Left hindlimb (tissue), 1 donor: ENCODE measurements around the gene MED15.
"Not testable (repeated sequence)": the region's sequence is repeated elsewhere in the genome, so short reads cannot be mapped to it uniquely, and the experiment has no call there.

ENCODE experiments used
- DNase-seq: peaks from one replicate; pipeline ENCODE4 v3.0.0-alpha.2; 2018

Gene MED15

DNA sequence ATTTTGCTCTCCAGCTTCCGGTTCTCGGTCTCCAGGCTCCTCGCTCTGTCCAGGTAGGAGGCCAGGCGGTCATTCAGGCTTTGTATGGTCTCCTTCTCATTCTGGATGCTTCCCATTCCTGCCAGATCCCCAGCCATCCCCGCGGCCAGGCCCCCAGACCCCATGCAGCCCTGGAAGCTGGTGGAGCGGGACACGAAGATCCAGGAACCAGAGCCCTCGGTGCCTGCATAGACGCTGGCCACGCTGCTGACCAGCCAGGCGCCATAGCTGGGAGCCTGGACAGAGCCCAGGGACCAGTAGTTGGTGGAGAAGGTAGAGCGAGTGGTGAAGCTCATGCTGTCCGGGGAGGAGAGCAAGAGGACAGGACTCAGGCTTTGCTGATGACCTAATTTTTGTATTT, 23.6 kb upstream of the MED15 start:
- no peak for DNase-seq

DNA sequence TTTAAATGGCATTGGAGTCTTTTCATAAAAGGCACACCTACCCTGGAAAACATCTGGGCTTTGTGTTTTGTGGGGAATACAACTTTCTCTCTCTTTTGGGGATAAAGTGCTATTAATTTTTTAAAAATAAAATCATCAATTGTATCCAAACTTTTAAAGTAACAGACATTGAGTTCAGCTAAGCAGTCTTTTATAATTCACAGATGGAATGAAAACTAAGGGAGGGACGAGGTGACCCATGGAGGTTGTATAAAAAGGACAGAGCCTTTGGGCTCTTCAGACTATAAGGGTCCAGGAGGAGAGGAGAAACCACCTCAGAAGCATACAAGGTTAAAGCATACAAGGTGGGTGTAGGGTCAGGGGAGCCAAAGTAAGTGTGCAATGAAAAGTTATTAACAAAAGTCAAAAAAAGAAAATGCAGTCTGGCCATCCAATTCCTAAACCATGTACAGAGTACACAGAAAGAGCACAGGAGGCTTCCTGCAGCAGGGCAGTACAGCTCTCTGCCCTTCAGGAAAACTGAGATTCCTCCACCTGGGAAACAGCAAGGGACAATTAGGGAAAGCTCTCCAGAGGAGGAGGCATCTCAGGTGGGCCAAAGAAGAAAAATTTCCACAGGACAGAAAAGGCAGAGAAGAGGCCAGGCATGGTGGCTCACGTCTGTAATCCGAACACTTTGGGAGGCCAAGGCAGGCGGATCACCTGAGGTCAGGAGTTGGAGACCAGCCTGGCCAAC, 22.3 kb upstream of the MED15 start:
- no peak for DNase-seq

DNA sequence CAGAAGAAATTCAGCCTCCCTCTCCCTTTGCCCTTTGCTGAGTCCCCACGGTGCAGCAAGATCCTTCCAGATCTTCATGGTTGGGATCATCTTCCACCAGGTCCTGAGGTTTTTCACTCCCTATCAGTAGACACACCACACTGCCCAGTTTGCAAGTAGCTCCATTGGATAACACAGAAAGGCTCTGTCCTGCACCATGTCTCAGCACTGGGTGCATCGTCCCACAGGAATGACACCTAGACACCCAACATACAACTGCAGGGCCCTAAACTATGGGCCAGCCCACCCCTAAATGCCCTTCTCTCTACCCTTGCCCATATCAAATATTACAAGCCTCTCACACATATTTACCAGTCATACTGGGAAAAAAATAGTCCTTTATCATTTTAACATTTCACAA, 21.2 kb upstream of the MED15 start:
- no peak for DNase-seq

DNA sequence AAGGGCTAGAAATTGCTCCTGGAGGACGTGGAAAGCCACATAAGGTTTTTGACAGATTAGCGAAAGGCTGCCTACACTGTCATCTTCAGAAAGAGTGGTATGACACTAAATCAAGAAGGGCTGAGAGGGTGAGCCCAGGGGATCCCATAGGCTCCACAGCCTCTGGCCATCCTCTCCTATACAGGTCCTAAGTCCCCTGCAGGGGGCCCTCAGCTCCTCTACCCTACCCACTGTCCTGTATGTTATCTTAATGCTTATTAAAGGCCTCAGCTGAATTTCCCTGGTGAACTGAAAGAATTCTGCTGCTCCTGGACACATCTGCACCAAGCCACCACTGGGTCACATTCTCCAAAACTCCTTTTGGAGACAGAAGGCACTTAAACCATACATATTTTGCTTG, 19.7 kb upstream of the MED15 start:
- DNase-seq = no peak

DNA sequence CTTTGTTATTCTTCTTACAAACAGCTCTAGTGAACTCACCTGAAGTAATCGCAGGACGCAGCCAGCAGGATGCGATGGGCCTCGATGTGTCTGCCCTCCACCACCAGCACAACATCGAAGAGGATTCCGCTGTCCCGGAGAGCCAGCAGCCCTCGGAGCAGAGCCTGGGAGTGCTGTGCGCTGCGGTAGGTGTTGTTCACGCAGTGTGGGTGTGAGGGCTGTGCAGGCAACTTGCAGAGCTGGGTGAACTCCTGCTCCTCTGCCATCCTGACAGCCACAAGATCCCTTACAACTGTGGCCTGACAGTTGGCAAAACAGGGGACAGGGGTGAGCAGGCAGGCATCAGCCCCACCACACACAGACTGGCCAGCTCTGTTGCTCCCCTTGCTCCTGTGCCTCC, 18.5 kb upstream of the MED15 start:
- no peak for DNase-seq

DNA sequence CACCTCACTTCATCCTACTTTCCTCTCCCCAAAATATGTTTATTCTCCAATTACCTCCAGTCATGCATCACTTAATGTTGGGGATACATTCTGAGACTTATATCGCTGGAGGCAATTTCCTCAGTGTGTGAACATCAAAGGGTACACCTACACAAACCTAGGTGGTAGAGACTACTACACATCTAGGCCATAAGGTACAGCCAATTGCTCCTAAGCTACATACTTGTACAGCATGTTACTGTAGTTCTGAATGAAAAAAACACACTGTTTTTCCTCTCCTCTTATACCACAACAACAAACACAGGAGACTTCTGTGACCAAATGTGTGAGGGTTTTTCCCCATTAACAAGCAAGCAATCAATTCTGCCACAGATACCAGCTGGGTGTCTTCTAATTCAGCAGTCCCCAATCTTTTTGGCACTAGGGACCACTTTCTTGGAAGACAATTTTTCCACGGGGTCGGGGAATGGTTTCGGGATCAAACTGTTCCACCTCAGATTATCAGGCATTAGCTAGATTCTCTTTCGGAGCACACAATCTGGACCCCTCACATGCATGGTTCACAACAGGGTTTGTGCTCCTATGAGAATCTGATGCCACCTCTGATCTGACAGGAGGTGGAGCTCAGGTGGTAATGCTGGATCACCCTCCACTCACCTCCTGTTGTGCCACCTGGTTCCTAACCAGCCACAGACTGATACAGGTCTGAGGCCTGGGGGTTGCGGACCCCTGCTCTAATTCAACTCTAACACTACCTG, 17.0 kb upstream of the MED15 start:
- no peak for DNase-seq

DNA sequence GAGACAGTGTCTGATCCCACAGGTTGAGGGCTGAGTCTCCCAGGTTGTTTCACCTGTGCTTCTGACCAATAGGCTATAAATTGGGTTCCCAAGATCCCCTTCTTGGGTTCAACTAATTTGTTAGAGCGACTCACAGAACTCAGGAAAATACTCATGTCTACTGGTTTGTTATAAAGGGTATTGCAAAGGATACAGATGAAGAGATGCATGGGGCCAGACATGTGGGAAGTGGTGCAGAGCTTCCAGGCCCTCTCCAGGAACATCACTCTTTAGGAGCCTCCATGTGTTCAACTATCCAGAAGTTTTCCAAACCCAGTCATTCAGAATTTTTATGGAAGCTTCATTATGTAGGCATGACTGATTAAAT, 16.5 kb upstream of the MED15 start:
- no peak for DNase-seq

DNA sequence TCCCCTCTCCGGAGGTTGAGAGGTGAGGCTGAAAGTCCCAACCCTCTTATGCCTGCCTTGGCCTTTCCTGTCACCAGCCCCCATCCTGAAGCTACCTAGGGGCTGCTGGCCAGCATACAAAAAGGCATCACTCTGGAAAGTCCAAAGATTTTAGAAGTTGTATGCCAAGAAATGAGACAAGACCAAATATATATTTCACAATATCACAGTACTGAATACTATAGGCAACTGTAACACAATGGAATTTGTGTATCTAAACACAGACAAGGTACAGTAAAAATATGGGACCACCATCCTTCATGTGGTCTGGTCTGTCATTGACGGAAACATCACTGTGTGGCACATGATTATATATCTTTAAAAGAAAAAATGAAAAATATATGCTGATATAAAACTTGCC, 16.1 kb upstream of the MED15 start:
- no peak for DNase-seq

DNA sequence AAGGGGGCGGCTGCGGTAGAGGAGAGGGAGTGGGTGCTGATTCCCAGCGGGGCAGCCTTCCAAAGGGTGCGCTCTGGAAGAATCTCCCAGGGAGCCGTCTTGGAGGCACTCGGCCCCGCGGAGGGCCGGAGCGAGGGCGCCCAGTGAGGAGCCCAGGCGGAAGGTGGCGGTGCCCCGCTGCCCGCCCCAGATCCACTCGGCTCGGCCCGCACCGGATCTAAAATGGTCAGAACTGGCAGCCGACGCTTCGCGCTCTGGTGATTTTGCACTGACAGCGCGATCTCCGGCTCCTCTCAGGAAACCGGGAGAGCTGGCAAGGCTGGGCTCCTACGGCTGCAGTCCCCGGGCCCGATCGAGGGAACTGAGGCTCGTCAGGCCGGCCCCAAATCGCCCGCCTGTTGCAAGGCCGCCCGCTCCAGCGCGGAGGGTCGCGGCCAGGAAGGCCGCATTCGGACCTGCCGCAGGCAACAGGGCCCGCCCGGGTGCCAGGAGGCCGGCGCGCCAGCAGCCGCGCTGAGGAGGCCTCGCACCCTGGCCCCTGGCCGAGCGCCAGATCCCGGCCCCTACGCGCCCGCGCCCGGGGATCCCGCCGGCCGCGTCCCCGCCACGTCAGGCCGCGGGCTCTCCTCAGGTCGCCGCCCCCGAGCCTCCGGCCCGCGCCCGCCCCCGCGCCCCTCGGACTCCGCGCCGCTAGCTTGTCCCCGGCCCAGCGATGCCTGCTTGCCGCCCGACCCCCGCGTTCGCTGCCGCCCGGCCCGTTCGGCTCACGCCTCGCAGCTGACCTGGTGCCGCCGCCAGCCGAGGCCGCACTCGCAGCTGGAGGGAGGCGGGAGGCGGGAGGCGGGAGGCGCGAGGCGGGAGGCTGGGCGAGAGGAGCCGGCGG, 12.2 kb upstream of the MED15 start, which contains the start of gene KLHL22:
KLHL22 (minus strand) TSS at position 818 of the 883 bp plus-strand sequence. CDS start 6,584 bp downstream, outside the sequence.
- no peak for DNase-seq

DNA sequence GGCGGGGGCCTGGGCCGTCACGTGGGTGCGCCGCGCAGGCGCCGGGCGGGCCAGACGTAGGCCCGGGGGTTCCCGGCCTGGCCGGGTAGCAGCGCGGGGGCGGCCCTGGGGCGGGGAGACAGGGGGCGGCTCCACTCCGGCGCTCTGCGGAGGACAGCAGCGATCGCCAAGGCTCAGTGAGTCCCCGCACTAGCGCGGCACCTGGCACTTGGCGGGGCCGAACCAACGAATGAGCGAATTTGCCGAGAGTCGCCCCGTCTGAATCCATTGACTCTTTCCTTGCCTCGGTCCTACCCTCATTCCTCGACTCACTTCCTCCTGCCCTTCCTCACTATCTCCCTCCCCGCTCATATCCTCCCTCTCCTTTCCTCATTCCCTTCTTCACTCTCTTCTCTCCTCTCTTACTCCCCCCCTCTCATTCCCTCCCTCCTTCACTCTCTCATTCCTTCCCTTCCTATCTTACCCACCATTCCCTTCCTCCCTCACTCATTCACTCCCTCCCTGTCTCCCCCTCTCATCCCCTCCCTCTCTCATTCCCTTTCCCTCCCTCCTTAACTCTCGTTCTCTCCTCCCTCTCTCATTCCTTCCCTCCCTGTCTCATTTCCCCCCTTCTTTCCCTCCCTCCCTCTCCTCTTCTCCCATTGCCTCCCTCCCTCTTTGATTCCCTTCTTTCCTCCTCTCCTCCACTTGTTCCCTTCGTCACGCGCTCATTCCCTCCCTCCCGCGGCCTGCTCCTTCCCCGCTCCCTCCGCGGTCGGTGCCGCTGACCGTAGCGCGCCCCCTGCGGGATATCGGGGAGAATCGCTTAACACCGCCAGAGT, 11.3 kb upstream of the MED15 start:
- peak; percentile 95 for DNase-seq

DNA sequence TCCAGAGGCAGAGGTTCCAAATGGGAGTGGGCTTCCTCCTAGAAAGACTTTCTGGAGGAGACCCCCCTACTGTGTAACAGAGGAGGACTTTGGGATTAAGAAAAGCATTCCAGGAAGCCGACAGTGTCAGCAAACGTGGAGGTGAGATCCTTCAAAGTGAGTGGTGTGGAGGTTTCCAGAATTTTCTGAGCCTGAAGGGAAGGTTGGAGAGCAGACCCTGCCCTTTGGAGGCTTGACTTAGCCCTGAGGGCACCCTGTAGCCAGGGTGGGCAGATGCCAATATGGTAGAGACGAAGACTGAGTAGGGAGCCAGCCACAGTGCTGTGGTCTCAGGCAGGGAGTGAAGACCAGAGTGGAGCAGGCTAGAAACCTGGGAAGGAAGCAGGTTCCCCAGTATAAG, 10.0 kb upstream of the MED15 start:
- no peak for DNase-seq

DNA sequence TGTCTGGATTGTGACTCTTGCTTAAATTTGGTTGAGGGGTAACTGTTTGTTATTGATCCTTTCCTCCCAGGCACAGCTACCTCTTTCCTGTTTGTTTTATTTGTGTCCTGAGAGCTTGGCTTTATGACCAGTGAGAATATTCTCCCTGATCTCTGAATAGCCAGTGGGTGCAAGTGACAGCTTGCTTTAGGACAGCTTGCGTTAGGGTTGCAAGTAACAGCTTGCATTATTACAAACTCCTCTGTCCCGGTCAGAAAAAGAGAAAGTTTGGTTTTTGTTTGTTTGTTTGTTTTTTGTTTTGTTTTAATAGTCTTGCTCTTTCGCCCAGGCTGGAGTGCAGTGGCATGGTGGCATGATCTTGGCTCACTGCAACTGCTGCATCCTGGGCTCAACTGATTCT, 8.5 kb upstream of the MED15 start:
- DNase-seq = no peak

DNA sequence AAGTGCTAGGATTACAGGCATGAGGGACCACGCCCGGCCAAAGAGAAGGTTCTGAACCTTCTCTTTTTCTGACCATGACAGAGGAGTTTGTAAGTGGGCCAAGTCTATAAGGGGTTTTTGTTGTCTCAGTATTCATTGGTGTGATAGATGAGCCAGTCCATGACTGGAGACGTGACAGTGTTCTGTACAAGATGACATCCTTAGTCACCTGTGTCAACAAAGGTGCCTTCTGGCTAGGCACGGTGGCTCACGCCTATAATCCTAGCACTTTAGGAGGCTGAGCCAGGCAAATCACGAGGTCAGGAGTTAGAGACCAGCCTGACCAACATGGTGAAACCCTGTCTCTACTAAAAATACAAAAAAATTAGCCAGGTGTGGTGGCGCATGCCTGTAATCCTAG, 7.6 kb upstream of the MED15 start:
- no peak for DNase-seq

DNA sequence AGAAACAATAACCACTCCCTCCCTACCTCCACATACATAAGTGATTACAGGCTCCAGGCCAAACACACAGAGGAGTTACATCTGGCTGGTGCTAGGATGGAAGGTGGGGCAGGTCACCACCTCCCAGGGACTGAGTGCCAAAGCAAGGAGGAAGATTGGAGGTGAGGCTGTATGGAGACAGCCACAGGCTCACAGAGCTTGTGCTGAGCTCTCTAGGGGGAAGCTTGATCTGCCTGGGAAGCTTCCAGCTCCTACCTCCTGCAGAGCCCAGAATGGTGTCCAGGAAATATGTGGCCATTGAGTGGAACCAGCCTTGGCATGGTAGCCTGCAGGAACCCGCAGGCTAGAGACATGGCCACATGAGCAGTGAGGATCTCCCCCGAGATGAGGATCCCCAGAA, 3.6 kb upstream of the MED15 start:
- DNase-seq = no peak

DNA sequence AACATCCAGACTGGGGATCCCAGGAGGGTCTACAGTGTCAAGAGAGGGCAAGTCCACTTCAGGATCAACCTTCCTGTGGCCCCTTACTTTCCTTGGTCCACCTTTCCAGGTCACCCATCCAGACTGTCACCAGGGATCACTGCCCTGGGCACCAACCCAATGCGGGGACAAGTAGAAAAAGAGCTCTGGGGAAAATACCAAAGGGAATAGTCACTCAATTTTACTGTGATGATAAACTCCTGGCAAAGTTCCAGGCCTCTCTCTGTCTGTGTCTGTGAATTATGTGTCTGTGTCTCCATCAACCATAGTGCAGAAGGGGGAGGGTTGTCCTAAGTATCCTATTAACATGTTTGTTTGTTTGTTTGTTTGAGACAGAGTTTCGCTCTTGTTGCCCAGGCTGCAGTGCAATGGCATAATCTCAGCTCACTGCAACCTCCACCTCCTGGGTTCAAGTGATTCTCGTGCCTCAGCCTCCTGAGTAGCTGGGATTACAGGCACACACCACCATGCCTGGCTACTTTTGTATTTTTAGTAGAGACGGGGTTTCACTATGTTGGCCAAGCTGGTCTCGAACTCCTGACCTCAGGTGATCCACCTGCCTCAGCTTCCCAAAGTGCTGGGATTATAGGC, 3.0 kb upstream of the MED15 start:
- not testable (repeated sequence) for DNase-seq

DNA sequence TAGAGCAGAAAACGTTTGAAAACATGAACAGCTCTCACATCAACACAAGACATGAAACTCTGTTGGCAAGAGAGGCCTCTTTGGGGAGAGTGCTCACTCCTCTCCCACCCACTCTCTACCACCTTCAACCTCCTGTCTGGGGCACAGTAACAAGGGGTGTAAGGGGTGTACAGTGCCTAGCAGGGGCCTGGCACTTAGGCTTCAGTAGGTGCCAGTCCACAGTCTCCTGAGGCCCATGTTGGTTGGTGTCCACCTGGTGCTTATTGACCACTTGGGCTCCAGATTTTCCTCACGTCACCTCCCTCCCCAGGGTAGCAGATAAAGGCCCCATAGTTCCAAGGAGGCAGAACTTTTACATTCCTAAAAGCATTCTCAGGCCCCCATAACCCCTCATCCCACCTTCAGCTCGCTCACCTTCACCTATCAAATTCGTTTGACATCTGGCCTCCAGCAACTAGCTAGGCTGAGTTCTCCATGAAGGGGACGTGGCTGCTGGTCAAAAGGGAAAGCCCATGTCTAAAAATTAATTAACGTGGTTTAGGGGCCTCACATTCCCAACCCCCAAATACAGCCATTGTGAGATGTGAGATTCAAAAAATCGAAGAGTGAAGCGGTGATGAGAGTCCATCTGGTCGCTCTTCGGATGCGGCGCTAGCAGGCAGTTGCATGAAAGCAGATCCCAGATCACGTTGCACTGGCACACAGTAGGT, 712 bp upstream of the MED15 start:
- DNase-seq = no peak

DNA sequence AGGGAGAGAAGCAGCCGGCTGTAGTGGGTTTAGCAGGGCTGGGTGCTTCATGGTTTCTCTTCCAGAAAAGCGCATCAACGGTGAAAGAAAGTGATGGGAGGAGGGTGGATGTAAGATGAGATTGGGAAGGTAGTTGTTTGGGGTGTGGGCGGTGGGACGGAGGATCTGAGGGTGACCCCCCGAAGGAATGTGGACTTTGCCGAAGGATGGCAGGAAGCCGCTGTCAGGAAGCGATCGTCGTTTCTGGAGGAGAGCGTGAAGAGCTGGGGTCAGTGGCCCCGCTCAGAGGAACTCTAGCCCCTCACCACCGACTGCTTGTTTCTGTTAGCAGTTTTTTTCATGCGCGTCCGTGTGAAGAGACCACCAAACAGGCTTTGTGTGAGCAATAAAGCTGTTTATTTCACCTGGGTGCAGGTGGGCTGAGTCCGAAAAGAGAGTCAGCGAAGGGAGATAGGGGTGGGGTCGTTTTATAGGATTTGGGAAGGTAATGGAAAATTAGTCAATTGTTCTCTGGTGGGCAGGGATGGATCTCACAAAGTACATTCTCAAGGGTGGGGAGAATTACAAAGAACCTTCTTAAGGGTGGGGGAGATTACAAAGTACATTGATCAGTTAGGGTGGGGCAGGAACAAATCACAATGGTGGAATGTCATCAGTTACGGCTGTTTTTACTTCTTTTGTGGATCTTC, 801 bp downstream of the MED15 start:
- not testable (repeated sequence) for DNase-seq

DNA sequence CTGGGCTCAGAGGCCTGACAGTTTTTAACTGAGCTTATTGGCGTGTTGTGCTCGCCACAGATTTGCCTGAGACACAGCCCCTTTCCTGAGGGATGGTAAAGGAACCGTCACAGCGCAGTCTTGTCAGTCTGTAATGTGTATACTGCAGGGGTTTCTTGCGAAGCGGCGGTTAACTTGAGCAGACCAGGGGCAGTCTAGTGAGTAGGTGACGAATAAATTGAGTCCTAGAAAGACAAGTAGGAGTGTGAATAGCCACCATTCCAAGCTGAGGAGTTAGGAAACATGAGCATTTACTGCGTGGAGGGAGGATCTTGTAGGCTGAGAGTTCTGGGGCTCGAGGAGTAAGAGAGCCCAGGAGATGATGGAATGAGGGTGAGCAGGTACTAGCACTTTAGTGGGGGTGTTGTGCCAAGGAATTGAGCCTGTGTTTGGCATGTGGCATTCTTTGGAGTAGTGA, 1.4 kb downstream of the MED15 start:
- no peak for DNase-seq

DNA sequence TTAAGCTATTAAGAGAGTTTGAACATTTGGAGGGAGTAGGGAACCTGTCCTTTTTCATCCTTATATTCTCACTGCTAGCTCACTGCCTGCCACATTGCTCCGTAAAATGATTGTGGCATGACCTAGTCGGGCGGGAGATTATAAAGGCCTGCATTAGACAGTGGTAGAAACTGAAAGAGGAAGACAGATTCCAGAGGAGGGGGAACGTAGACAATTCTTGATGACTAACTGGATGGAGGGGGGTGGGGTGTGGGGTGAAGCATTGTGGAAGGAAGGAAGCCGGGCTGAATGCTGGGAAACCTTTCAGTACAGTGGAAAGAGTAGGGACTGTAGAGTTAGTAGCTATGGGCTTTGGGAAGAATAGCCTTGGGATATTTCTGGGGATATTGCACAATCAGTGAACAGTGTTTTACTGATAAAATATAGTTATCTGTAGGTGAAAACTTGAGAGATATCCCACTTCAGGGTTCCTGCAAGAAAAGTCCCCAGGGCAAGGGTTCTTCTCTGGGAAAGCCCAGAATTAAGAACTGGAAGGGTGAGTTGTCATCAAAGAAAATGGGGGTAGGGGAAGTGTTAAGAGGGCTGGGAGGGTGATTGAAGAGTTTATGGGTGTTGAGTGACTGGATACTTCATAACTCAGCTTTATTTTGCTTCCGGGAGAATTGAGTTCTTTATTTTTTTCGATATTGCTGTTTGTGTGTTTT, 2.1 kb downstream of the MED15 start:
- DNase-seq = peak; percentile 71
